Fibroblast of lung (primary cell): ENCODE results near the gene ZNF516.

Experiments
- CTCF ChIP-seq, 2 donors: IDR thresholded peaks in 1 of 2; conservative IDR thresholded peaks in 1 of 2; 1 replicate in 1 of 2; 2 replicates in 1 of 2; pipeline ENCODE4 v1.5.1; 2011 to 2012; ENCODE audit warnings: low read length in 2 of 2, control low read depth in 1 of 2, inconsistent platforms in 1 of 2, low read depth in 1 of 2, mild to moderate bottlenecking in 1 of 2
- EZH2 ChIP-seq: IDR thresholded peaks from 2 replicates; pipeline ENCODE4 v1.5.1; 2012; ENCODE audit warnings: low read length, control low read depth, mild to moderate bottlenecking; ENCODE audit errors: missing control alignments

GRCh38 chr18:76522122-76522503 lies 27.1 kb upstream of the ZNF516 start:
- TF ChIP-seq CTCF (conservative IDR thresholded peaks at IDR 0.05 in 1 of 2, IDR thresholded peaks at IDR 0.05 in 1 of 2; ENCODE audit: low read depth in 1 of 2, low read length in 2 of 2), result no peak
- no peak for TF ChIP-seq EZH2
